K562 (cell line): ENCODE measurements around the gene INPP5D. TPM values are rescaled to one million over a fixed set of nuclear protein-coding genes. Genes with fewer than 3 reads are reported as not detected.
A peak's percentile ranks its signal among the peaks of the same experiment; 100 is the strongest.

ENCODE experiments used
- ARHGAP35 ChIP-seq: fragments of 450-650 bp; IDR thresholded peaks from 2 replicates; pipeline ENCODE4 v1.6.1; 2018; ENCODE audit not compliant: partially characterized antibody
- ARID2 ChIP-seq: fragments of 450-650 bp; IDR thresholded peaks from 2 replicates; pipeline ENCODE4 v1.6.1; 2017; ENCODE audit warnings: antibody characterized with exemption, mild to moderate bottlenecking
- CBX1 ChIP-seq: sonication (generic); IDR thresholded peaks from 2 replicates; pipeline ENCODE4 v1.6.1; 2016; ENCODE audit warnings: antibody characterized with exemption, low read depth, mild to moderate bottlenecking
- CEBPG ChIP-seq, 3 experiments: fragments of 200-800 bp in 1 of 3; sonication (Bioruptor generic) in 1 of 3; sonication (generic) in 1 of 3; formaldehyde crosslinking in 1 of 3; IDR thresholded peaks in 2 of 3; conservative IDR thresholded peaks in 1 of 3; 2 replicates each; pipeline versions ENCODE4 v1.6.1 to v1.8.0; 2016 to 2022; ENCODE audit warnings: missing compliant biosample characterization in 2 of 3, missing genetic modification characterization in 2 of 3, mild to moderate bottlenecking in 1 of 3, missing genetic modification reagents in 1 of 3
- CHAMP1 ChIP-seq: fragments of 450-650 bp; IDR thresholded peaks from 2 replicates; pipeline ENCODE4 v1.6.1; 2016; ENCODE audit warnings: mild to moderate bottlenecking
- CHCHD3 ChIP-seq: fragments of 250-450 bp; sonication (Bioruptor Pico); IDR thresholded peaks from 2 replicates; pipeline ENCODE4 v2.1.2; 2022; ENCODE audit warnings: mild to moderate bottlenecking
- DACH1 ChIP-seq: fragments of 450-650 bp; IDR thresholded peaks from 2 replicates; pipeline ENCODE4 v1.6.1; 2018; ENCODE audit not compliant: partially characterized antibody
- ELF1 ChIP-seq: fragments of 200-800 bp; sonication (Bioruptor generic); IDR thresholded peaks from 2 replicates; pipeline ENCODE4 v1.6.1; 2016; ENCODE audit warnings: missing genetic modification characterization, missing compliant biosample characterization
- GATAD2A ChIP-seq: fragments of 450-650 bp; IDR thresholded peaks from 2 replicates; pipeline ENCODE4 v1.6.1; 2017
- HEY1 ChIP-seq: fragments of 250-450 bp; sonication (Bioruptor Pico); IDR thresholded peaks from 2 replicates; pipeline ENCODE4 v1.5.0; 2020; ENCODE audit warnings: mild to moderate bottlenecking, moderate library complexity, borderline replicate concordance
- HLTF ChIP-seq: fragments of 450-650 bp; IDR thresholded peaks from 2 replicates; pipeline ENCODE4 v1.6.1; 2016
- JUND ChIP-seq, 2 experiments: IDR thresholded peaks; 2 replicates in 1 of 2; 3 replicates in 1 of 2; pipeline ENCODE4 v1.6.1; 2011; ENCODE audit warnings: borderline replicate concordance in 2 of 2, low read depth in 2 of 2, low read length in 2 of 2, improper control_type of control experiment in 1 of 2, missing biosample characterization in 1 of 2, missing genetic modification characterization in 1 of 2, missing genetic modification reagents in 1 of 2
- KDM1A ChIP-seq, 2 experiments: fragments of 450-650 bp; IDR thresholded peaks; 2 replicates each; pipeline ENCODE4 v1.6.1; 2016; ENCODE audit warnings: mild to moderate bottlenecking in 2 of 2
- NCOA6 ChIP-seq: fragments of 450-650 bp; IDR thresholded peaks from 2 replicates; pipeline ENCODE4 v1.6.1; 2017; ENCODE audit warnings: mild to moderate bottlenecking
- NUFIP1 ChIP-seq: fragments of 450-650 bp; IDR thresholded peaks from 2 replicates; pipeline ENCODE4 v1.6.1; 2018; ENCODE audit not compliant: partially characterized antibody
- RBM25 ChIP-seq: fragments of 200-400 bp; formaldehyde crosslinking; IDR thresholded peaks from 2 replicates; pipeline ENCODE4 v1.6.1; 2018; ENCODE audit warnings: low read length, low read depth, moderate library complexity; ENCODE audit not compliant: severe bottlenecking
- RBM34 ChIP-seq: fragments of 200-400 bp; formaldehyde crosslinking; IDR thresholded peaks from 2 replicates; pipeline ENCODE4 v1.6.1; 2018; ENCODE audit warnings: low read length, borderline replicate concordance; ENCODE audit not compliant: insufficient read depth
- RCOR1 ChIP-seq, 2 experiments: IDR thresholded peaks; 2 replicates each; pipeline ENCODE4 v1.6.1; 2012; ENCODE audit warnings: low read depth in 2 of 2, low read length in 2 of 2, borderline replicate concordance in 1 of 2, improper control_type of control experiment in 1 of 2
- SIX5 ChIP-seq, 2 experiments: IDR thresholded peaks; 2 replicates each; pipeline ENCODE4 v1.6.1; 2011; ENCODE audit warnings: low read length in 2 of 2, borderline replicate concordance in 1 of 2, low read depth in 1 of 2, mild to moderate bottlenecking in 1 of 2, moderate library complexity in 1 of 2; ENCODE audit not compliant: insufficient read depth in 1 of 2
- SMARCB1 ChIP-seq: IDR thresholded peaks from 2 replicates; pipeline ENCODE4 v1.6.1; 2011; ENCODE audit warnings: improper control_type of control experiment, low read depth; ENCODE audit not compliant: insufficient read length
- SPI1 ChIP-seq: IDR thresholded peaks from 2 replicates; pipeline ENCODE4 v1.6.1; 2011; ENCODE audit warnings: low read depth, low read length, control low read depth, borderline replicate concordance
- SUPT5H ChIP-seq: fragments of 450-650 bp; IDR thresholded peaks from 2 replicates; pipeline ENCODE4 v1.6.1; 2016
- TFE3 ChIP-seq: fragments of 450-650 bp; formaldehyde crosslinking; IDR thresholded peaks from 2 replicates; pipeline ENCODE4 v1.4.0; 2020; ENCODE audit warnings: mild to moderate bottlenecking, mixed read lengths
- ZNF316 ChIP-seq: fragments of 450-650 bp; IDR thresholded peaks from 2 replicates; pipeline ENCODE4 v1.6.1; 2016
- ZNF551 ChIP-seq: fragments of 250-450 bp; sonication (Bioruptor Pico); IDR thresholded peaks from 2 replicates; pipeline ENCODE4 v1.5.0; 2021; ENCODE audit warnings: mild to moderate bottlenecking, moderate library complexity
- ZNF583 ChIP-seq: fragments of 250-450 bp; sonication (Bioruptor Pico); IDR thresholded peaks from 2 replicates; pipeline ENCODE4 v1.4.0; 2020
- polyA plus RNA-seq, 8 experiments: library from polyadenylated mRNA; depleted of rRNA in 4 of 8; stranded (reverse) in 5 of 8; unstranded in 3 of 8; fragments of >200 nt; fragmentation: Nextera tagmentation in 2 of 8; fragmentation: Illumina TruSeq in 1 of 8; extraction: Ambion mirVana in 2 of 8; extraction: Trizol in 1 of 8; gene quantifications; 2 replicates each; pipeline versions ENCODE4 v1.2.1 to v1.2.3, GENCODE V29; 2011 to 2014; ENCODE audit warnings: inconsistent platforms in 1 of 8, missing spikeins in 1 of 8
- total RNA-seq, 7 experiments: library from RNA; depleted of rRNA in 6 of 7; stranded (reverse); fragments of >200 nt in 6 of 7; fragmentation: Illumina TruSeq in 2 of 7; extraction: Trizol in 2 of 7; gene quantifications; 2 replicates each; pipeline versions ENCODE4 v1.2.1 to v1.2.3, GENCODE V29; 2011 to 2021; ENCODE audit warnings: low replicate concordance in 1 of 7

The INPP5D gene
- total and polyA plus RNA-seq, 9 of the 15 experiments (the other 6 are each of a cell fraction or from before 2014, with no cell fraction given): 0.55 to 6.2 (median 2.2) TPM

GRCh38 chr2:233250985-233251305 lies 190.8 kb downstream of the INPP5D start (continued):
- no peak for TF ChIP-seq TFE3 (CRISPR knock-in tag)
- TF ChIP-seq ELF1: no peak
- no peak for TF ChIP-seq NUFIP1
- TF ChIP-seq SPI1: no peak
- no peak for TF ChIP-seq CHAMP1
- TF ChIP-seq JUND (IDR thresholded peaks at IDR 0.05; ENCODE audit: borderline replicate concordance, low read depth, low read length): no peak
- TF ChIP-seq JUND (tag; IDR thresholded peaks at IDR 0.05; ENCODE audit: borderline replicate concordance, low read depth, low read length): no peak
- no peak for TF ChIP-seq NCOA6
- TF ChIP-seq CEBPG (CRISPR knock-in tag; IDR thresholded peaks at IDR 0.05): no peak
- TF ChIP-seq CEBPG (tag; conservative IDR thresholded peaks at IDR 0.05 in 1 of 2, IDR thresholded peaks at IDR 0.05 in 1 of 2): no peak
- no peak for TF ChIP-seq SUPT5H
- TF ChIP-seq RCOR1 (IDR thresholded peaks at IDR 0.05; ENCODE audit: borderline replicate concordance in 1 of 2, low read depth in 2 of 2, low read length in 2 of 2): peak in 1 of 2 experiments; percentile 81; a peak in 2 of 4 replicates
- no peak for TF ChIP-seq ZNF316
- no peak for TF ChIP-seq GATAD2A
- no peak for TF ChIP-seq HLTF
- no peak for TF ChIP-seq CHCHD3 (CRISPR knock-in tag)
- TF ChIP-seq CBX1: peak; percentile 92
- TF ChIP-seq SMARCB1: no peak
- no peak for TF ChIP-seq ARID2
- TF ChIP-seq ZNF583 (CRISPR knock-in tag): no peak
- no peak for TF ChIP-seq DACH1
- TF ChIP-seq ZNF551 (CRISPR knock-in tag): no peak
- peak; percentile 96 for TF ChIP-seq RBM25
- no peak for TF ChIP-seq HEY1 (CRISPR knock-in tag)
- TF ChIP-seq KDM1A (IDR thresholded peaks at IDR 0.05): peak; percentile 89 to 93; a peak in 3 of 4 replicates
- no peak for TF ChIP-seq SIX5 (IDR thresholded peaks at IDR 0.05; ENCODE audit: borderline replicate concordance in 1 of 2, insufficient read depth in 1 of 2, low read depth in 1 of 2, low read length in 2 of 2)
- TF ChIP-seq ARHGAP35: no peak
- no peak for TF ChIP-seq RBM34
- TF ChIP-seq, all 486 proteins: peak for 11
